HG03378 (cell line): ENCODE data around the gene TNC.

Experiments used
- ATAC-seq: cut with Tn5 transposase; IDR thresholded peaks from one replicate; pipeline ENCODE4 v1.9.1; 2021; ENCODE audit warnings: mild to moderate bottlenecking, moderate library complexity; ENCODE audit not compliant: unreplicated experiment

The TNC gene

GRCh38 chr9:115117999-115118878 is at the start of gene TNC:
TNC (minus strand) TSS chr9:115118157; CDS start chr9:115091018, 27,139 bp downstream.
- no peak for ATAC-seq

GRCh38 chr9:115167175-115167574 is 49.2 kb upstream of the TNC start:
- ATAC-seq = no peak

- ATAC-seq = no peak
Observed at GRCh38 chr9:115165233-115165632, 47.3 kb upstream of the TNC start.

GRCh38 chr9:115164511-115164974 is 46.6 kb upstream of the TNC start:
- no peak for ATAC-seq

GRCh38 chr9:115162946-115163345 is 45.0 kb upstream of the TNC start:
- ATAC-seq = no peak

- ATAC-seq = no peak
Observed at GRCh38 chr9:115161446-115161845, 43.5 kb upstream of the TNC start.

GRCh38 chr9:115158661-115159481 is 40.9 kb upstream of the TNC start:
- no peak for ATAC-seq

GRCh38 chr9:115157245-115157674 is 39.3 kb upstream of the TNC start:
- no peak for ATAC-seq

- no peak for ATAC-seq
Observed at GRCh38 chr9:115155037-115155436, 37.1 kb upstream of the TNC start.

GRCh38 chr9:115154617-115155016 is 36.7 kb upstream of the TNC start:
- no peak for ATAC-seq

- ATAC-seq = no peak
Observed at GRCh38 chr9:115152281-115152820, 34.4 kb upstream of the TNC start.

GRCh38 chr9:115148721-115149120 is 30.8 kb upstream of the TNC start:
- no peak for ATAC-seq

- no peak for ATAC-seq
Observed at GRCh38 chr9:115146581-115147021, 28.6 kb upstream of the TNC start.

GRCh38 chr9:115144706-115145105 is 26.7 kb upstream of the TNC start:
- ATAC-seq = no peak

GRCh38 chr9:115143689-115144088 is 25.7 kb upstream of the TNC start:
- ATAC-seq = no peak

GRCh38 chr9:115142517-115143270 is 24.7 kb upstream of the TNC start:
- no peak for ATAC-seq

- ATAC-seq = no peak
Observed at GRCh38 chr9:115142090-115142489, 24.1 kb upstream of the TNC start.

- ATAC-seq = no peak
Observed at GRCh38 chr9:115141612-115142011, 23.7 kb upstream of the TNC start.

- ATAC-seq = no peak
Observed at GRCh38 chr9:115138151-115138550, 20.2 kb upstream of the TNC start.

- no peak for ATAC-seq
Observed at GRCh38 chr9:115137526-115137925, 19.6 kb upstream of the TNC start.
